GM12878 (cell line): ENCODE measurements around the gene TMC4. TPM values are rescaled to one million over a fixed set of nuclear protein-coding genes. Genes with fewer than 3 reads are reported as not detected.
A peak's percentile ranks its signal among the peaks of the same experiment; 100 is the strongest.

Source experiments
- ATAC-seq: fragments of 200-7000 bp; cut with Tn5 transposase; 3 replicates; pipeline ENCODE4 v1.9.1; 2020; ENCODE audit warnings: mild to moderate bottlenecking, moderate library complexity
- BruUV-seq: library from RNA; stranded (reverse); fragments of 400-500 nt; replicated peaks from 2 replicates; lab custom pipeline; 2021; lab: Mats Ljungman, UMichigan
- CTCF ChIA-PET: fragments of 300-600 bp; sonication (Branson Sonifier 250); formaldehyde crosslinking; extraction: SDS; loops from one replicate; lab custom pipeline; 2021; ENCODE audit warnings: inconsistent platforms; lab: Yijun Ruan, JAX
- POLR2A ChIA-PET: fragments of 350-600 bp; formaldehyde crosslinking; extraction: SDS; loops from one replicate; lab custom pipeline; 2021; ENCODE audit warnings: inconsistent platforms; lab: Charles Lee
- RAD21 ChIA-PET: fragments of 300-600 bp; sonication (Branson Sonifier 250); formaldehyde crosslinking; loops from one replicate; lab custom pipeline; 2023; ENCODE audit warnings: antibody characterized with exemption; ENCODE audit not compliant: unreplicated experiment; lab: Charles Lee
- SMC1A ChIA-PET: fragments of 300-600 bp; sonication (Branson Sonifier 250); formaldehyde crosslinking; loops from one replicate; lab custom pipeline; 2023; ENCODE audit not compliant: unreplicated experiment, uncharacterized antibody; lab: Charles Lee
- DNase-seq: peaks from one replicate; pipeline ENCODE4 v3.0.0-alpha.2; 2011; ENCODE audit warnings: low read depth, low spot score
- FAIRE-seq: peaks from 3 replicates; lab custom pipeline; 2011; peaks lifted over from hg19 to GRCh38; lab: Jason Lieb, UNC
- H2AFZ ChIP-seq: 2 replicates; pipeline ENCODE4 v1.6.0; 2011; ENCODE audit warnings: low read depth, low read length, control low read depth; ENCODE audit not compliant: control insufficient read depth
- H3K27ac ChIP-seq: 2 replicates; pipeline ENCODE4 v1.5.1; 2011; ENCODE audit warnings: control low read depth; ENCODE audit not compliant: control insufficient read depth, insufficient read depth
- H3K27me3 ChIP-seq, 2 experiments: replicated peaks in 1 of 2; 2 replicates each; pipeline versions ENCODE4 v1.6.0 to v1.6.1; 2011; ENCODE audit warnings: low read length in 1 of 2; ENCODE audit not compliant: control insufficient read depth in 2 of 2, insufficient read depth in 2 of 2
- H3K36me3 ChIP-seq, 2 experiments: 2 replicates each; pipeline ENCODE4 v1.5.1; 2011; ENCODE audit warnings: low read length in 1 of 2; ENCODE audit not compliant: control insufficient read depth in 2 of 2, insufficient read depth in 2 of 2
- H3K4me1 ChIP-seq: 2 replicates; pipeline ENCODE4 v1.6.1; 2011; ENCODE audit warnings: mild to moderate bottlenecking, low read length, moderate library complexity, mixed read lengths; ENCODE audit not compliant: control insufficient read depth, insufficient read depth
- H3K4me2 ChIP-seq: 2 replicates; pipeline ENCODE4 v1.6.0; 2011; ENCODE audit warnings: control low read depth; ENCODE audit not compliant: control insufficient read depth, insufficient read depth
- H3K4me3 ChIP-seq: fragments of 200-600 bp; sonication (generic); 2 replicates; pipeline ENCODE4 v1.5.1; 2016
- H3K79me2 ChIP-seq: 2 replicates; pipeline ENCODE4 v1.6.0; 2011; ENCODE audit warnings: low read length; ENCODE audit not compliant: control insufficient read depth, insufficient read depth
- H3K9ac ChIP-seq: 2 replicates; pipeline ENCODE4 v1.8.0; 2011; ENCODE audit warnings: low read length, control low read depth, mixed read lengths; ENCODE audit not compliant: control insufficient read depth, insufficient read depth
- H3K9me3 ChIP-seq: replicated peaks from 3 replicates; pipeline ENCODE4 v1.5.1; 2011; ENCODE audit warnings: mild to moderate bottlenecking, low read length; ENCODE audit not compliant: control insufficient read depth, insufficient read depth
- H4K20me1 ChIP-seq: 2 replicates; pipeline ENCODE4 v1.6.0; 2011; ENCODE audit not compliant: control insufficient read depth, insufficient read depth
- BHLHE40 ChIP-seq, 2 experiments: fragments of 450-650 bp in 1 of 2; IDR thresholded peaks; 2 replicates each; pipeline ENCODE4 v1.6.1; 2011 to 2017; ENCODE audit warnings: low read depth in 2 of 2, borderline replicate concordance in 1 of 2, improper control_type of control experiment in 1 of 2, low read length in 1 of 2, mild to moderate bottlenecking in 1 of 2
- BMI1 ChIP-seq: fragments of 450-650 bp; IDR thresholded peaks from 2 replicates; pipeline ENCODE4 v1.6.1; 2016; ENCODE audit warnings: mild to moderate bottlenecking, moderate library complexity, borderline replicate concordance
- HDAC2 ChIP-seq: fragments of 200-600 bp; sonication (generic); IDR thresholded peaks from 2 replicates; pipeline ENCODE4 v1.6.1; 2017
- IKZF1 ChIP-seq: fragments of 450-650 bp; conservative IDR thresholded peaks from 2 replicates; pipeline ENCODE4 v1.6.1; 2017; ENCODE audit warnings: antibody characterized with exemption, mild to moderate bottlenecking
- KLF5 ChIP-seq: fragments of 450-650 bp; IDR thresholded peaks from 2 replicates; pipeline ENCODE4 v1.6.1; 2014; ENCODE audit warnings: mild to moderate bottlenecking; ENCODE audit not compliant: partially characterized antibody
- MEF2B ChIP-seq: fragments of 450-650 bp; IDR thresholded peaks from 2 replicates; pipeline ENCODE4 v1.6.1; 2018; ENCODE audit warnings: mild to moderate bottlenecking, moderate library complexity; ENCODE audit not compliant: partially characterized antibody, poor library complexity, severe bottlenecking
- POLR2AphosphoS5 ChIP-seq: IDR thresholded peaks from 2 replicates; pipeline ENCODE4 v1.6.1; 2011; ENCODE audit warnings: mild to moderate bottlenecking, low read length, inconsistent platforms
- POU2F2 ChIP-seq: IDR thresholded peaks from 3 replicates; pipeline ENCODE4 v1.6.1; 2011; ENCODE audit warnings: low read depth, mild to moderate bottlenecking, low read length, borderline replicate concordance
- PRDM15 ChIP-seq: fragments of 450-650 bp; formaldehyde crosslinking; IDR thresholded peaks from 2 replicates; pipeline ENCODE4 v1.4.0; 2020; ENCODE audit warnings: mild to moderate bottlenecking, moderate library complexity
- RELA ChIP-seq: fragments of 450-650 bp; IDR thresholded peaks from 2 replicates; pipeline ENCODE4 v1.8.0; 2014; ENCODE audit warnings: borderline replicate concordance; ENCODE audit not compliant: partially characterized antibody
- RUNX3 ChIP-seq: IDR thresholded peaks from 2 replicates; pipeline ENCODE4 v1.6.1; 2012; ENCODE audit warnings: low read length, inconsistent platforms
- SMAD1 ChIP-seq: fragments of 450-650 bp; IDR thresholded peaks from 2 replicates; pipeline ENCODE4 v1.6.1; 2018; ENCODE audit warnings: mild to moderate bottlenecking, low read depth; ENCODE audit not compliant: partially characterized antibody
- ZBED1 ChIP-seq: IDR thresholded peaks from 2 replicates; pipeline ENCODE4 v1.6.1; 2016; ENCODE audit warnings: borderline replicate concordance
- WGBS: methylation state at CpG from one replicate; pipeline ENCODE4 v1.1.6; 2016; ENCODE audit warnings: low lambda C conversion rate; ENCODE audit not compliant: insufficient replicate concordance, insufficient coverage; ENCODE audit errors: missing lambda C conversion rate; 5-methylcytosine and 5-hydroxymethylcytosine counted together
- in situ Hi-C: fragments of 300-500 bp; cut with MboI; formaldehyde crosslinking; loops from 9 replicates; pipeline ENCODE4 v1.14.3; 2018; ENCODE audit warnings: mixed read lengths
- intact Hi-C: fragments of 100-400 bp; cut with micrococcal nuclease; formaldehyde crosslinking; loops from one replicate; pipeline ENCODE4 v1.14.2; 2022; ENCODE audit not compliant: unreplicated experiment
- polyA plus RNA-seq, 11 experiments: library from polyadenylated mRNA; depleted of rRNA in 4 of 11; unstranded in 6 of 11; stranded (reverse) in 5 of 11; fragments of >200 nt; fragmentation: Nextera tagmentation in 4 of 11; fragmentation: Illumina TruSeq in 1 of 11; extraction: Ambion mirVana in 4 of 11; extraction: Trizol in 1 of 11; gene quantifications; 1 replicate in 1 of 11; 2 replicates in 10 of 11; pipeline versions ENCODE4 v1.2.1 to v1.2.3, GENCODE V29; 2011 to 2016; ENCODE audit warnings: inconsistent platforms in 2 of 11, missing spikeins in 2 of 11, low read depth in 1 of 11
- total RNA-seq, 4 experiments: library from RNA; depleted of rRNA in 3 of 4; stranded (reverse); fragments of >200 nt in 3 of 4; fragmentation: Illumina TruSeq in 1 of 4; extraction: Trizol in 1 of 4; gene quantifications; 2 replicates each; pipeline versions ENCODE4 v1.2.1 to v1.2.3, GENCODE V29; 2013 to 2021
- TF ChIP-seq, protein P1 (sequence below): IDR thresholded peaks from 2 replicates; pipeline ENCODE4 v1.6.1; 2012; ENCODE audit warnings: low read depth, low read length, improper control_type of control experiment
- TF ChIP-seq, protein P2 (sequence below): IDR thresholded peaks from 2 replicates; pipeline ENCODE4 v1.6.1; 2011; ENCODE audit warnings: low read depth, mild to moderate bottlenecking, low read length, moderate library complexity, borderline replicate concordance; ENCODE audit errors: extremely low read depth
- TF ChIP-seq, protein P3 (sequence below): fragments of 450-650 bp; IDR thresholded peaks from 2 replicates; pipeline ENCODE4 v1.6.1; 2016; ENCODE audit warnings: mild to moderate bottlenecking

The TMC4 gene
- total and polyA plus RNA-seq, 10 of the 15 experiments (the other 5 are each of a cell fraction or from before 2014, with no cell fraction given) = 0.33 to 0.83 (median 0.74) TPM; not detected in 7

- peak; percentile 30; the same call in 1 of the 2 replicates for TF ChIP-seq POLR2AphosphoS5
- no peak for TF ChIP-seq HDAC2
- no peak for TF ChIP-seq SMAD1
- no peak for TF ChIP-seq IKZF1
- peak; percentile 32 for TF ChIP-seq MEF2B
- TF ChIP-seq KLF5 = no peak
- TF ChIP-seq, protein P1, sequence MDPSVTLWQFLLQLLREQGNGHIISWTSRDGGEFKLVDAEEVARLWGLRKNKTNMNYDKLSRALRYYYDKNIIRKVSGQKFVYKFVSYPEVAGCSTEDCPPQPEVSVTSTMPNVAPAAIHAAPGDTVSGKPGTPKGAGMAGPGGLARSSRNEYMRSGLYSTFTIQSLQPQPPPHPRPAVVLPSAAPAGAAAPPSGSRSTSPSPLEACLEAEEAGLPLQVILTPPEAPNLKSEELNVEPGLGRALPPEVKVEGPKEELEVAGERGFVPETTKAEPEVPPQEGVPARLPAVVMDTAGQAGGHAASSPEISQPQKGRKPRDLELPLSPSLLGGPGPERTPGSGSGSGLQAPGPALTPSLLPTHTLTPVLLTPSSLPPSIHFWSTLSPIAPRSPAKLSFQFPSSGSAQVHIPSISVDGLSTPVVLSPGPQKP = no peak
- peak; percentile 73 for TF ChIP-seq RUNX3
- TF ChIP-seq BHLHE40 (IDR thresholded peaks at IDR 0.05; ENCODE audit: borderline replicate concordance in 1 of 2, low read depth in 2 of 2, low read length in 1 of 2) = peak; percentile 57 to 69; a peak in 3 of 4 replicates
- no peak for TF ChIP-seq ZBED1
- no peak for TF ChIP-seq BMI1
Observed at GRCh38 chr19:54203151-54203611, 30.2 kb upstream of the TMC4 start (continued).

DNA sequence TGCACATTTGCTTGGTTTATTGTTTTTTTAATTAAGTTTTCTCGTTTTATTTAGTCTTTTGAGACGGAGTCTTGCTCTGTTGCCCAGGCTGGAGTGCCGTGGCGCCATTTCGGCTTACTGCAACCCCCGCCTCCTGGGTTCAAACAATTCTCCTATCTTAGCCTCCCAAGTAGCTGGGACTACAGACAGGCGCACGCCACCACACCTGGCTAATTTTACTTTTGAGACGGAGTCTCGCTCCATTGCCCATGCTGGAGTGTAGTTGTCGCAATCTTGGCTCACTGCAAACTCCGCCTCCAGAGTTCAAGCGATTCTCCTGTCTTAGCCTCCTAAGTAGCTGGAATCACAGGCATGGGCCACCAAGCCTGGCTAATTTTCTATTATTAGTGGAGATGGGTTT is 29.0 kb upstream of the TMC4 start:
- no TSS peak for BruUV-seq
- Histone ChIP-seq H3K4me1 (peaks cover 27% of the 10 kb centered on the region), H3K36me3 (peaks cover 25 to 28% of the 10 kb centered on the region in 2 experiments), H4K20me1 (peaks cover 15% of the 10 kb centered on the region), H3K4me2 (peak overlapping the region; percentile 91), H3K4me3 (peak overlapping the region; percentile 92), H3K27me3 (no peaks in the 10 kb centered on the region), H3K9me3 (no peaks in the 10 kb centered on the region), H3K79me2 (peaks cover 61% of the 10 kb centered on the region), H2AFZ (no peak overlapping the region), H3K9ac (peak overlapping the region; percentile 96; the same call in 1 of the 2 replicates), H3K27ac (0 out of 2 replicates have a peak overlapping the region, but pooled peaks have one; percentile 96)
- intact Hi-C loops = loop anchor here (2.0 kb wide), 1 partner anchor 65 kb away; the partner anchor contains the start of gene CNOT3
- in situ Hi-C loops = no loop called here
- ChIA-PET POLR2A (interaction anchor here (2.4 to 7.7 kb wide), 2 partner anchors 12 to 65 kb away, joined by 11 to 100 read pairs; partner anchors contain the start of genes CNOT3, MBOAT7 and TSEN34), SMC1A (interaction anchor here (0.8 to 3.8 kb wide), 7 partner anchors 12 to 189 kb away, joined by 3 to 26 read pairs (median 3); partner anchors contain the start of genes MBOAT7 and TSEN34), CTCF (interaction anchor here (1.0 to 1.8 kb wide), 2 partner anchors 13 to 189 kb away, joined by 6 to 8 read pairs; partner anchors contain the start of gene MBOAT7), RAD21 (no interaction called here)
- no peak for DNase-seq
- FAIRE-seq = no peak
- ATAC-seq = no peak
- 8% methylated on average over 13 of the region's 13 CpGs for WGBS
- TF ChIP-seq PRDM15 (no peak), RELA (no peak), POU2F2 (no peak)
- TF ChIP-seq, protein P2, sequence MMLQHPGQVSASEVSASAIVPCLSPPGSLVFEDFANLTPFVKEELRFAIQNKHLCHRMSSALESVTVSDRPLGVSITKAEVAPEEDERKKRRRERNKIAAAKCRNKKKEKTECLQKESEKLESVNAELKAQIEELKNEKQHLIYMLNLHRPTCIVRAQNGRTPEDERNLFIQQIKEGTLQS = no peak
- TF ChIP-seq, protein P3, sequence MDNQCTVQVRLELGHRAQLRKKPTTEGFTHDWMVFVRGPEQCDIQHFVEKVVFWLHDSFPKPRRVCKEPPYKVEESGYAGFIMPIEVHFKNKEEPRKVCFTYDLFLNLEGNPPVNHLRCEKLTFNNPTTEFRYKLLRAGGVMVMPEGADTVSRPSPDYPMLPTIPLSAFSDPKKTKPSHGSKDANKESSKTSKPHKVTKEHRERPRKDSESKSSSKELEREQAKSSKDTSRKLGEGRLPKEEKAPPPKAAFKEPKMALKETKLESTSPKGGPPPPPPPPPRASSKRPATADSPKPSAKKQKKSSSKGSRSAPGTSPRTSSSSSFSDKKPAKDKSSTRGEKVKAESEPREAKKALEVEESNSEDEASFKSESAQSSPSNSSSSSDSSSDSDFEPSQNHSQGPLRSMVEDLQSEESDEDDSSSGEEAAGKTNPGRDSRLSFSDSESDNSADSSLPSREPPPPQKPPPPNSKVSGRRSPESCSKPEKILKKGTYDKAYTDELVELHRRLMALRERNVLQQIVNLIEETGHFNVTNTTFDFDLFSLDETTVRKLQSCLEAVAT = no peak
